Keratinocyte (primary cell): Measurements from ENCODE around the gene PLD1. TPM values are rescaled to one million over a fixed set of nuclear protein-coding genes. Genes with fewer than 3 reads are reported as not detected.

Experiments used
- DNase-seq: peaks from one replicate; pipeline ENCODE4 v3.0.0-alpha.2; 2011; ENCODE audit warnings: low read depth, missing footprints, low spot score
- FAIRE-seq: peaks from 2 replicates; lab custom pipeline; 2011; peaks lifted over from hg19 to GRCh38; lab: Jason Lieb, UNC
- H2AFZ ChIP-seq: 2 replicates; pipeline ENCODE4 v1.6.0; 2012; ENCODE audit warnings: low read length, control low read depth, inconsistent platforms; ENCODE audit not compliant: control insufficient read depth
- H3K27ac ChIP-seq: 2 replicates; pipeline ENCODE4 v1.5.1; 2011; ENCODE audit warnings: low read length; ENCODE audit not compliant: control insufficient read depth, insufficient read depth
- H3K27me3 ChIP-seq: 3 replicates; pipeline ENCODE4 v1.6.0; 2011; ENCODE audit warnings: low read length; ENCODE audit not compliant: control insufficient read depth, insufficient read depth; ENCODE audit errors: extremely low read depth
- H3K36me3 ChIP-seq, 2 experiments: 2 replicates in 1 of 2; 3 replicates in 1 of 2; pipeline ENCODE4 v1.5.1; 2011; ENCODE audit warnings: low read length in 2 of 2, mild to moderate bottlenecking in 1 of 2; ENCODE audit not compliant: control insufficient read depth in 2 of 2, insufficient read depth in 2 of 2; ENCODE audit errors: extremely low read depth in 1 of 2
- H3K4me1 ChIP-seq: 3 replicates; pipeline ENCODE4 v1.5.1; 2011; ENCODE audit warnings: low read length; ENCODE audit not compliant: control insufficient read depth, insufficient read depth; ENCODE audit errors: extremely low read depth
- H3K4me2 ChIP-seq: 3 replicates; pipeline ENCODE4 v1.6.0; 2011; ENCODE audit warnings: low read depth, low read length; ENCODE audit not compliant: control insufficient read depth, insufficient read depth; ENCODE audit errors: extremely low read depth
- H3K4me3 ChIP-seq, 3 experiments: fragments of 200-600 bp in 1 of 3; sonication (generic) in 1 of 3; 2 replicates in 2 of 3; 3 replicates in 1 of 3; pipeline ENCODE4 v1.5.1; 2011 to 2016; ENCODE audit warnings: low read length in 3 of 3, mild to moderate bottlenecking in 3 of 3, control low read depth in 2 of 3, inconsistent platforms in 1 of 3, low read depth in 1 of 3, mixed read lengths in 1 of 3, mixed run types in 1 of 3, moderate library complexity in 1 of 3; ENCODE audit not compliant: control insufficient read depth in 2 of 3, insufficient read depth in 2 of 3; ENCODE audit errors: extremely low read depth in 1 of 3
- H3K79me2 ChIP-seq: 2 replicates; pipeline ENCODE4 v1.6.0; 2012; ENCODE audit warnings: low read length; ENCODE audit not compliant: control insufficient read depth, insufficient read depth
- H3K9ac ChIP-seq: 3 replicates; pipeline ENCODE4 v1.6.0; 2011; ENCODE audit warnings: low read length; ENCODE audit not compliant: control insufficient read depth, insufficient read depth; ENCODE audit errors: extremely low read depth
- H3K9me1 ChIP-seq: 3 replicates; pipeline ENCODE4 v1.6.0; 2011; ENCODE audit warnings: low read length; ENCODE audit not compliant: control insufficient read depth, insufficient read depth; ENCODE audit errors: extremely low read depth
- H3K9me3 ChIP-seq: 2 replicates; pipeline ENCODE4 v1.5.1; 2012; ENCODE audit warnings: low read depth, low read length; ENCODE audit not compliant: control insufficient read depth
- H4K20me1 ChIP-seq: 3 replicates; pipeline ENCODE4 v1.6.0; 2011; ENCODE audit warnings: low read length; ENCODE audit not compliant: control insufficient read depth, insufficient read depth; ENCODE audit errors: extremely low read depth
- CTCF ChIP-seq, 3 experiments: IDR thresholded peaks in 1 of 3; conservative IDR thresholded peaks in 1 of 3; optimal IDR thresholded peaks in 1 of 3; 2 replicates in 2 of 3; 3 replicates in 1 of 3; pipeline versions ENCODE3 to v1.5.1; 2011; ENCODE audit warnings: low read length in 3 of 3, mild to moderate bottlenecking in 3 of 3, moderate library complexity in 2 of 3, control low read depth in 1 of 3, inconsistent platforms in 1 of 3; ENCODE audit not compliant: insufficient read depth in 2 of 3; ENCODE audit errors: extremely low read depth in 1 of 3
- EZH2 ChIP-seq: IDR thresholded peaks from one replicate; pipeline ENCODE4 v1.6.1; 2012; ENCODE audit warnings: inconsistent platforms, mild to moderate bottlenecking, low read length, moderate library complexity
- dilution Hi-C: fragments of 300-500 bp; cut with MboI; formaldehyde crosslinking; loops from one replicate; pipeline ENCODE4 v1.7.0; 2020; ENCODE audit warnings: low sequenced_read_pairs; ENCODE audit not compliant: extremely low pct_ligation_motif_present
- polyA plus RNA-seq, 5 experiments: library from polyadenylated mRNA; depleted of rRNA in 3 of 5; stranded (reverse) in 3 of 5; stranded (forward) in 1 of 5; unstranded in 1 of 5; fragments of >200 nt; gene quantifications; 1 replicate in 1 of 5; 2 replicates in 3 of 5; 3 replicates in 1 of 5; pipeline versions ENCODE4 v1.2.1 to v1.2.3, GENCODE V29; 2011 to 2012; ENCODE audit warnings: missing spikeins in 2 of 5, low read depth in 1 of 5, low replicate concordance in 1 of 5

PLD1 gene
- polyA plus RNA-seq, 1 donor (not counting 4 experiments of a cell fraction or from before 2014, with no cell fraction given) = 14.7 TPM

GRCh38 chr3:171615686-171616085, 194.6 kb downstream of the PLD1 start:
- Histone ChIP-seq H3K4me3 (no peak overlapping the region), H3K79me2 (no peaks in the 10 kb centered on the region), H3K4me2 (no peak overlapping the region), H3K9me1 (no peaks in the 10 kb centered on the region), H3K9ac (no peak overlapping the region), H2AFZ (no peak overlapping the region), H3K36me3 (no peaks in the 10 kb centered on the region), H3K27ac (no peak overlapping the region), H3K9me3 (no peaks in the 10 kb centered on the region), H4K20me1 (no peaks in the 10 kb centered on the region), H3K4me1 (no peaks in the 10 kb centered on the region), H3K27me3 (no peaks in the 10 kb centered on the region)
- no peak for DNase-seq
- dilution Hi-C loops = no loop called here
- TF ChIP-seq CTCF (optimal IDR thresholded peaks at IDR 0.05 in 1 of 3, IDR thresholded peaks at IDR 0.05 in 1 of 3, conservative IDR thresholded peaks at IDR 0.05 in 1 of 3; ENCODE audit: extremely low read depth in 1 of 3, insufficient read depth in 2 of 3, low read length in 3 of 3) = no peak
- TF ChIP-seq EZH2 = no peak
- FAIRE-seq = no peak

- DNase-seq = no peak
- Histone ChIP-seq H3K9me3 (no peaks in the 10 kb centered on the region), H3K36me3 (no peaks in the 10 kb centered on the region), H3K4me1 (no peaks in the 10 kb centered on the region), H3K27me3 (no peaks in the 10 kb centered on the region), H3K9me1 (no peaks in the 10 kb centered on the region), H3K27ac (no peak overlapping the region), H3K4me3 (no peak overlapping the region), H3K79me2 (no peaks in the 10 kb centered on the region), H3K9ac (no peak overlapping the region), H3K4me2 (no peak overlapping the region), H4K20me1 (no peaks in the 10 kb centered on the region), H2AFZ (no peak overlapping the region)
- TF ChIP-seq EZH2 (no peak), CTCF (optimal IDR thresholded peaks at IDR 0.05 in 1 of 3, IDR thresholded peaks at IDR 0.05 in 1 of 3, conservative IDR thresholded peaks at IDR 0.05 in 1 of 3; ENCODE audit: extremely low read depth in 1 of 3, insufficient read depth in 2 of 3, low read length in 3 of 3) (no peak)
- dilution Hi-C loops = no loop called here
- no peak for FAIRE-seq
These were observed 195.0 kb downstream of the PLD1 start for GRCh38 chr3:171615281-171615680.
